H1 (cell line): Measurements from ENCODE around the gene G6PC3. TPM values are rescaled to one million over a fixed set of nuclear protein-coding genes. Genes with fewer than 3 reads are reported as not detected.

Experiments used
- CREB1 ChIP-seq: IDR thresholded peaks from 2 replicates; pipeline ENCODE4 v1.6.1; 2012; ENCODE audit warnings: inconsistent platforms
- GTF2F1 ChIP-seq: IDR thresholded peaks from 2 replicates; pipeline ENCODE4 v1.6.1; 2012; ENCODE audit warnings: low read depth, low read length, improper control_type of control experiment, borderline replicate concordance
- polyA plus RNA-seq, 7 experiments: library from polyadenylated mRNA; depleted of rRNA in 3 of 7; stranded (reverse) in 5 of 7; unstranded in 2 of 7; fragments of >200 nt in 5 of 7; fragments of 200-250 nt in 2 of 7; gene quantifications; 1 replicate in 5 of 7; 2 replicates in 1 of 7; 4 replicates in 1 of 7; pipeline versions ENCODE4 v1.2.1 to v1.2.3, GENCODE V29; 2011 to 2013; ENCODE audit warnings: missing spikeins in 2 of 7, mixed read lengths in 2 of 7
- total RNA-seq: library from RNA; stranded (reverse); fragmentation: NEBNext Ultra II Directional; extraction: Animal tissue kit (Norgen Biotek cat#: 25700); gene quantifications from 2 replicates; pipeline ENCODE4 v1.2.1, GENCODE V29; 2021
- TF ChIP-seq, protein P1 (sequence below): fragments of 300-600 bp; sonication (generic); IDR thresholded peaks from 2 replicates; pipeline ENCODE4 v1.7.1; 2012; ENCODE audit warnings: low read length, moderate library complexity, mild to moderate bottlenecking, inconsistent platforms; ENCODE audit not compliant: insufficient replicate concordance

Gene G6PC3
- total and polyA plus RNA-seq, 2 of the 8 experiments (the other 6 are each of a cell fraction or from before 2014, with no cell fraction given) = 104 to 343 TPM

GRCh38 chr17:44122816-44123355, 52.4 kb downstream of the G6PC3 start (continued):
- TF ChIP-seq, protein P1, sequence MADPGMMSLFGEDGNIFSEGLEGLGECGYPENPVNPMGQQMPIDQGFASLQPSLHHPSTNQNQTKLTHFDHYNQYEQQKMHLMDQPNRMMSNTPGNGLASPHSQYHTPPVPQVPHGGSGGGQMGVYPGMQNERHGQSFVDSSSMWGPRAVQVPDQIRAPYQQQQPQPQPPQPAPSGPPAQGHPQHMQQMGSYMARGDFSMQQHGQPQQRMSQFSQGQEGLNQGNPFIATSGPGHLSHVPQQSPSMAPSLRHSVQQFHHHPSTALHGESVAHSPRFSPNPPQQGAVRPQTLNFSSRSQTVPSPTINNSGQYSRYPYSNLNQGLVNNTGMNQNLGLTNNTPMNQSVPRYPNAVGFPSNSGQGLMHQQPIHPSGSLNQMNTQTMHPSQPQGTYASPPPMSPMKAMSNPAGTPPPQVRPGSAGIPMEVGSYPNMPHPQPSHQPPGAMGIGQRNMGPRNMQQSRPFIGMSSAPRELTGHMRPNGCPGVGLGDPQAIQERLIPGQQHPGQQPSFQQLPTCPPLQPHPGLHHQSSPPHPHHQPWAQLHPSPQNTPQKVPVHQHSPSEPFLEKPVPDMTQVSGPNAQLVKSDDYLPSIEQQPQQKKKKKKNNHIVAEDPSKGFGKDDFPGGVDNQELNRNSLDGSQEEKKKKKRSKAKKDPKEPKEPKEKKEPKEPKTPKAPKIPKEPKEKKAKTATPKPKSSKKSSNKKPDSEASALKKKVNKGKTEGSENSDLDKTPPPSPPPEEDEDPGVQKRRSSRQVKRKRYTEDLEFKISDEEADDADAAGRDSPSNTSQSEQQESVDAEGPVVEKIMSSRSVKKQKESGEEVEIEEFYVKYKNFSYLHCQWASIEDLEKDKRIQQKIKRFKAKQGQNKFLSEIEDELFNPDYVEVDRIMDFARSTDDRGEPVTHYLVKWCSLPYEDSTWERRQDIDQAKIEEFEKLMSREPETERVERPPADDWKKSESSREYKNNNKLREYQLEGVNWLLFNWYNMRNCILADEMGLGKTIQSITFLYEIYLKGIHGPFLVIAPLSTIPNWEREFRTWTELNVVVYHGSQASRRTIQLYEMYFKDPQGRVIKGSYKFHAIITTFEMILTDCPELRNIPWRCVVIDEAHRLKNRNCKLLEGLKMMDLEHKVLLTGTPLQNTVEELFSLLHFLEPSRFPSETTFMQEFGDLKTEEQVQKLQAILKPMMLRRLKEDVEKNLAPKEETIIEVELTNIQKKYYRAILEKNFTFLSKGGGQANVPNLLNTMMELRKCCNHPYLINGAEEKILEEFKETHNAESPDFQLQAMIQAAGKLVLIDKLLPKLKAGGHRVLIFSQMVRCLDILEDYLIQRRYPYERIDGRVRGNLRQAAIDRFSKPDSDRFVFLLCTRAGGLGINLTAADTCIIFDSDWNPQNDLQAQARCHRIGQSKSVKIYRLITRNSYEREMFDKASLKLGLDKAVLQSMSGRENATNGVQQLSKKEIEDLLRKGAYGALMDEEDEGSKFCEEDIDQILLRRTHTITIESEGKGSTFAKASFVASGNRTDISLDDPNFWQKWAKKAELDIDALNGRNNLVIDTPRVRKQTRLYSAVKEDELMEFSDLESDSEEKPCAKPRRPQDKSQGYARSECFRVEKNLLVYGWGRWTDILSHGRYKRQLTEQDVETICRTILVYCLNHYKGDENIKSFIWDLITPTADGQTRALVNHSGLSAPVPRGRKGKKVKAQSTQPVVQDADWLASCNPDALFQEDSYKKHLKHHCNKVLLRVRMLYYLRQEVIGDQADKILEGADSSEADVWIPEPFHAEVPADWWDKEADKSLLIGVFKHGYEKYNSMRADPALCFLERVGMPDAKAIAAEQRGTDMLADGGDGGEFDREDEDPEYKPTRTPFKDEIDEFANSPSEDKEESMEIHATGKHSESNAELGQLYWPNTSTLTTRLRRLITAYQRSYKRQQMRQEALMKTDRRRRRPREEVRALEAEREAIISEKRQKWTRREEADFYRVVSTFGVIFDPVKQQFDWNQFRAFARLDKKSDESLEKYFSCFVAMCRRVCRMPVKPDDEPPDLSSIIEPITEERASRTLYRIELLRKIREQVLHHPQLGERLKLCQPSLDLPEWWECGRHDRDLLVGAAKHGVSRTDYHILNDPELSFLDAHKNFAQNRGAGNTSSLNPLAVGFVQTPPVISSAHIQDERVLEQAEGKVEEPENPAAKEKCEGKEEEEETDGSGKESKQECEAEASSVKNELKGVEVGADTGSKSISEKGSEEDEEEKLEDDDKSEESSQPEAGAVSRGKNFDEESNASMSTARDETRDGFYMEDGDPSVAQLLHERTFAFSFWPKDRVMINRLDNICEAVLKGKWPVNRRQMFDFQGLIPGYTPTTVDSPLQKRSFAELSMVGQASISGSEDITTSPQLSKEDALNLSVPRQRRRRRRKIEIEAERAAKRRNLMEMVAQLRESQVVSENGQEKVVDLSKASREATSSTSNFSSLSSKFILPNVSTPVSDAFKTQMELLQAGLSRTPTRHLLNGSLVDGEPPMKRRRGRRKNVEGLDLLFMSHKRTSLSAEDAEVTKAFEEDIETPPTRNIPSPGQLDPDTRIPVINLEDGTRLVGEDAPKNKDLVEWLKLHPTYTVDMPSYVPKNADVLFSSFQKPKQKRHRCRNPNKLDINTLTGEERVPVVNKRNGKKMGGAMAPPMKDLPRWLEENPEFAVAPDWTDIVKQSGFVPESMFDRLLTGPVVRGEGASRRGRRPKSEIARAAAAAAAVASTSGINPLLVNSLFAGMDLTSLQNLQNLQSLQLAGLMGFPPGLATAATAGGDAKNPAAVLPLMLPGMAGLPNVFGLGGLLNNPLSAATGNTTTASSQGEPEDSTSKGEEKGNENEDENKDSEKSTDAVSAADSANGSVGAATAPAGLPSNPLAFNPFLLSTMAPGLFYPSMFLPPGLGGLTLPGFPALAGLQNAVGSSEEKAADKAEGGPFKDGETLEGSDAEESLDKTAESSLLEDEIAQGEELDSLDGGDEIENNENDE = no peak
- no peak for TF ChIP-seq CREB1
- no peak for TF ChIP-seq GTF2F1
